Heart left ventricle (tissue), 16 donors: Measurements from ENCODE around the gene COX7A2. TPM values are rescaled to one million over a fixed set of nuclear protein-coding genes. Genes with fewer than 3 reads are reported as not detected.

Experiments
- ATAC-seq, 4 donors: fragments of 200-7000 bp; cut with Tn5 transposase; one replicate each; pipeline ENCODE4 v1.9.1; 2020 to 2022; ENCODE audit warnings: moderate library complexity in 4 of 4, mild to moderate bottlenecking in 3 of 4, moderate number of reproducible peaks in 1 of 4
- DNase-seq, 5 donors: peaks; one replicate each; pipeline ENCODE4 v3.0.0-alpha.2; 2020
- H3K27ac ChIP-seq, 12 donors: fragments of 200-600 bp; sonication (generic) in 4 of 12; one replicate each; pipeline versions ENCODE4 v1.5.0 to v1.8.0; 2016 to 2022; ENCODE audit warnings: mild to moderate bottlenecking in 2 of 12
- H3K27me3 ChIP-seq, 9 donors: fragments of 200-600 bp; sonication (generic) in 2 of 9; one replicate each; pipeline versions ENCODE4 v1.5.1 to v1.8.0; 2016 to 2022; ENCODE audit warnings: mild to moderate bottlenecking in 3 of 9
- H3K36me3 ChIP-seq, 9 donors: fragments of 200-600 bp; sonication (generic) in 2 of 9; one replicate each; pipeline versions ENCODE4 v1.5.0 to v1.8.0; 2018 to 2022; ENCODE audit warnings: mild to moderate bottlenecking in 2 of 9
- H3K4me1 ChIP-seq, 12 donors: fragments of 200-600 bp; sonication (generic) in 4 of 12; one replicate each; pipeline versions ENCODE4 v1.5.0 to v1.8.0; 2016 to 2022; ENCODE audit warnings: mild to moderate bottlenecking in 3 of 12
- H3K4me3 ChIP-seq, 12 donors: fragments of 200-600 bp; sonication (generic) in 4 of 12; one replicate each; pipeline versions ENCODE4 v1.5.0 to v1.8.0; 2017 to 2022; ENCODE audit warnings: mild to moderate bottlenecking in 9 of 12, moderate library complexity in 4 of 12
- H3K9me3 ChIP-seq, 12 donors: fragments of 200-600 bp; sonication (generic) in 4 of 12; one replicate each; pipeline versions ENCODE4 v1.5.0 to v1.8.0; 2016 to 2022; ENCODE audit warnings: mild to moderate bottlenecking in 1 of 12
- POLR2A ChIP-seq, 2 donors: fragments of 450-650 bp; IDR thresholded peaks; one replicate each; pipeline ENCODE4 v1.6.1; 2017; ENCODE audit warnings: antibody characterized with exemption in 2 of 2, mild to moderate bottlenecking in 2 of 2, moderate library complexity in 2 of 2
- WGBS, 4 donors: extraction: QIAGEN DNeasy Blood & Tissue Kit in 2 of 4; methylation state at CpG; one replicate each; pipeline versions ENCODE4 v1.1.5 to v1.1.7; 2013 to 2018; 5-methylcytosine and 5-hydroxymethylcytosine counted together
- intact Hi-C, 10 donors: fragments of 100-400 bp; cut with DNase I; formaldehyde crosslinking; loops; one replicate each; pipeline versions ENCODE4 v1.11.1 to v1.14.2; 2022
- polyA plus RNA-seq, 2 donors: library from polyadenylated mRNA; stranded (reverse); fragments of 200-250 nt; gene quantifications; one replicate each; pipeline ENCODE4 v1.2.3, GENCODE V29; 2013
- total RNA-seq, 9 donors: library from RNA; depleted of rRNA in 2 of 9; stranded (reverse); fragments of >200 nt in 2 of 9; fragmentation: NEBNext Ultra II Directional in 3 of 9; extraction: Animal tissue kit (Norgen Biotek cat#: 25700) in 3 of 9; gene quantifications; one replicate each; pipeline versions ENCODE4 v1.1.0 to v1.2.4, GENCODE V29; 2016 to 2023
- TF ChIP-seq, protein P1 (sequence below), 12 donors: fragments of 200-600 bp; sonication (generic) in 4 of 12; IDR thresholded peaks; one replicate each; pipeline versions ENCODE4 v1.5.0 to v1.8.0; 2018 to 2022; ENCODE audit warnings: antibody characterized with exemption in 12 of 12, mild to moderate bottlenecking in 5 of 12
- donor health status: ischemic (EF 13 %, LVEDD 7.1; RV severe dilation, severe dysfunction).
- donor health status: healthy with polysubstance abuse.
- donor health status: DM: no; HTN: yes; CAD: no.
- donor health status: DM: no; HTN: no; CAD: no.
- donor health status: ischemic (EF 25% LVEDD 6.9; RV normal size, moderate dysfunction).
- donor health status: ischemic (EF 25% LVEDD 5.7; RV mildly dilated, moderate dysfunction).
- donor health status: healthy.
- donor health status: DM: yes; HTN: yes; CAD: no.
- donor health status: ischemic (EF 35%, LVEDD 5.7; RV mildly dilated, moderate dysfunction).
- donor health status: nonischemic (EF 11% LVEDD 7.7; RV severe dilation, severe dysfunction).
- donor health status: DM: yes; HTN: yes; CAD: no.
- donor health status: PGD.
- donor health status: ischemic (EF 29% LVEDD 5.4; RV normal size, mild dysfunction).
- donor health status: nonischemic (EF 23%, LVEDD 6.1; RV moderate dilation, normal function).

COX7A2 gene
- total and polyA plus RNA-seq, 11 donors, result 646 to 1,466 (median 1,110) TPM

DNA sequence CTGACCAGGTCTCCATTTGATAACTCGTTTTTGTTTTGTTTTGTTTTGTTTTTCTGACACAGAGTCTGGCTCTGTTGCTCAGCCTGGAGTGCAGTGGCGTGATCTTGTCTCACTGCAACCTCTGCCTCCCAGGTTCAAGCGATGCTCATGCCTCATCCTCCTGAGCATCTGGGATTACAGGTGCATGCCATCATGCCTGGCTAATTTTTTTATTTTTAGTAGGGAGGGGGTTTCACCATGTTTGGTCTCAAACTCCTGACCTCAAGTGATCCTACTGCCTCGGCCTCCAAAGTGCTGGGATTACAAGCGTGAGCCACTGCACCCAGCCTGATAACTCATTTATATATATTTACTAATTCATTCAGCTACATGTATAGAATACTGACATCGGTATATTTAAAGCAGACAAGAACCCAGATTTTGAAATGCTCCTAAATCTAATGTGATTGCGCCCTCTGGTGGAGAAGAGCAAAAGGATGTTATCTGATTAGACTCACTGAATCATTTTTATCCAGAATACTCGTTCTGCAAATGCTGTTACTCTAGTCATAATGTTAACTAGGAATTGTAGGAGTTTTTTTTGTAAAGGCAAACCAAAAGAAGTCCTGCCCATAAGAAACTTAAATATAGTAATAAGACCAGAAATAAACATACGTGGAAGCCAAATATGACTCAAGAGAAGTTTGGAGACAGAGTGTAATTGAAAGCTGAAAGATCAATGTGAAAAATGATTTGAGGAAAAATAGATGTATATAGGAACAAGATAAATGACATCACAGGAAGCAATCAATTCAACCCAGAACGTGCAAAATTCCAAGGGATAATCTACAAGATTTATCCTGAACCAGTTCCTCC is 32.5 kb downstream of the COX7A2 start:
- intact Hi-C loops, result loop anchor here in 6 of 10 donors (5.0 to 10.0 kb wide), 8 partner anchors 1116 to 1539 kb away; no protein-coding TSS in a partner anchor
- 28 to 34% (median 30%) methylated on average over 10 of the region's 10 CpGs for WGBS, 4 donors
- Histone ChIP-seq H3K36me3 (no peaks in the 10 kb centered on the region), H3K9me3 (no peaks in the 10 kb centered on the region), H3K27ac (no peak overlapping the region), H3K27me3 (peaks cover 2 to 26% (median 15%) of the 10 kb centered on the region in 9 donors), H3K4me1 (peaks cover 0 to 43% (median 32%) of the 10 kb centered on the region in 12 donors), H3K4me3 (no peak overlapping the region)
- TF ChIP-seq, protein P1, sequence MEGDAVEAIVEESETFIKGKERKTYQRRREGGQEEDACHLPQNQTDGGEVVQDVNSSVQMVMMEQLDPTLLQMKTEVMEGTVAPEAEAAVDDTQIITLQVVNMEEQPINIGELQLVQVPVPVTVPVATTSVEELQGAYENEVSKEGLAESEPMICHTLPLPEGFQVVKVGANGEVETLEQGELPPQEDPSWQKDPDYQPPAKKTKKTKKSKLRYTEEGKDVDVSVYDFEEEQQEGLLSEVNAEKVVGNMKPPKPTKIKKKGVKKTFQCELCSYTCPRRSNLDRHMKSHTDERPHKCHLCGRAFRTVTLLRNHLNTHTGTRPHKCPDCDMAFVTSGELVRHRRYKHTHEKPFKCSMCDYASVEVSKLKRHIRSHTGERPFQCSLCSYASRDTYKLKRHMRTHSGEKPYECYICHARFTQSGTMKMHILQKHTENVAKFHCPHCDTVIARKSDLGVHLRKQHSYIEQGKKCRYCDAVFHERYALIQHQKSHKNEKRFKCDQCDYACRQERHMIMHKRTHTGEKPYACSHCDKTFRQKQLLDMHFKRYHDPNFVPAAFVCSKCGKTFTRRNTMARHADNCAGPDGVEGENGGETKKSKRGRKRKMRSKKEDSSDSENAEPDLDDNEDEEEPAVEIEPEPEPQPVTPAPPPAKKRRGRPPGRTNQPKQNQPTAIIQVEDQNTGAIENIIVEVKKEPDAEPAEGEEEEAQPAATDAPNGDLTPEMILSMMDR (IDR thresholded peaks at IDR 0.05), result peak; percentile 67 to 87 (median 81)
- TF ChIP-seq POLR2A (IDR thresholded peaks at IDR 0.05), result no peak
- no peak for ATAC-seq
- DNase-seq, result peak in 3 of 5 donors; percentile 31 to 47 (median 33)

DNA sequence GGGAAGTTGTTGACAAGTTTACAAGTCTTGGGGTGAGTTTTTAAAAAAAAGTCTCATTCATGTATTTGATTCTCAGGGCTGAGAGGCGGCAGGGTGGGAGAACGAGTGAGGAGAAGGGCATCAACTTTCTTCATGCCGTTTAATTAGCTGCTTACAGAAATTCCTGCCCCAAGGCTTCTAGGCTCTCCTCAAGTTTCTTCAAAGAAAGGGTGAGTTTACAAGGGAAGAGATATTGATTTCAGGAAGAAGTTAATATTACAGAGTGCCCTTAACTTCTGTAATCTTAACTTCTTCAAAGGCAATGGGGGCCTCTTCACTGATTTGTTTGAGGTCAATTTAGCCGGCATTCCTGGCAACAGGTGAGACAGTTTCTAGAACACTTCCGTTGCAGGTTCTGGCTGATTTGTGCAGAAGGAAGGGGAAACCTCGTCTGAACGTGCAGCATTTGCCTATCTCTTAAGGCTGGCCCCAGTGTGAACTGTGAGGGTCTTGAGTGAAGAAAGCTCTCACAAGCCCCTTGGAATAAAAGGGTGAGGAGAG is 34.3 kb downstream of the COX7A2 start:
- no peak for DNase-seq
- peaks cover 2 to 43% (median 25%) of the 10 kb centered on the region in 9 donors for H3K27me3 ChIP-seq
- WGBS, 4 donors, result 29 to 31% (median 31%) methylated on average over 7 of the region's 7 CpGs
- ATAC-seq, result no peak
- H3K4me1 ChIP-seq, result peaks cover 0 to 60% (median 34%) of the 10 kb centered on the region in 12 donors
- intact Hi-C loops, result loop anchor here (2.0 to 10.0 kb wide), 25 partner anchors 314 to 1534 kb away; no protein-coding TSS in a partner anchor
- H3K36me3 ChIP-seq, result no peaks in the 10 kb centered on the region
- TF ChIP-seq, protein P1 (IDR thresholded peaks at IDR 0.05), result no peak
- no peak for TF ChIP-seq POLR2A (IDR thresholded peaks at IDR 0.05)
- no peaks in the 10 kb centered on the region for H3K9me3 ChIP-seq
- no peak overlapping the region for H3K4me3 ChIP-seq
- peak overlapping the region in 1 of 12 donors; percentile 40 for H3K27ac ChIP-seq

DNA sequence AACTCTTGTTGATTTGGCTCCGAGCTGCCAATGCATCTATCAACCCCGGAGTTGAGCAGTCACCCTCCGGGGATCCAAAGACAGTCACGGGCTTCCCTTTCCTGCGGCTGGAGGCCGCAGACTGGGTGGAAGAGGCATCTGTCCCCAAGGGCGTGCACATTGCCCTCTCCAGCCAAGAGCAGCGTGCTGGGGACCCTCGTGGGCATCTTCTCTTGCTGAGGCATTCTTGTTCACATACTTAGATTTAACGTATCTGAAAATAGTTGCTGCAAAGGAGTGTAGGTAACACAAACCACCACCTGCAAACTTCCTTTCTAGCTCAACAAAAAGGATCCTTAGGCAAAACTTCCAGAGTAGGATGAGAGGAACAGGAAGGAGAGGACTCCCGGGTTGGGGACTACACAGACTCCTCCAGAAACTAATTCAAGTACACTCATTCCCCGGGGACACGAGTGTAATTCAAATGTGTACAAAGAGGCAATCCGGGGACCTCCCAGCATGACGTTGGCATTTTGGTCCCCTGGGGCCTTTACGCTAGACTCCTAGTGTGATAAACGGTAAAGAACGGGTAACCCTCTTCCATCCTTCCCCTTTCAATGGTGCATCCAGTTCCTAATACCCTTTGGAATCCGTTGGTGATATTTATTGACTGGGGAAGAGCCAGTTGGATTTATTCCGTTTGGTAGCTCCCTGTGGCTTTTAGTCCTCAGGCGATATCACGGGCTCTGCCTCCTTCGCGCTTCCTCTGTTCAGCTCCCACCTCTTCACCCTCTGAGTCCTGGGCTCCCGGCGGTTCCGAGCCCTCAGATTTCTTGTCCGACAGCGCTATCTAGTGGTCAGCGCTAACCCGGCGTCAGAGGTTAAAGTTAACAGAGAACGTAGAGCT is 35.1 kb downstream of the COX7A2 start:
- Histone ChIP-seq H3K27ac (peak overlapping the region in 8 of 12 donors; percentile 31 to 80 (median 56)), H3K9me3 (no peaks in the 10 kb centered on the region), H3K36me3 (no peaks in the 10 kb centered on the region), H3K4me1 (peaks cover 0 to 64% (median 33%) of the 10 kb centered on the region in 12 donors), H3K27me3 (peaks cover 2 to 50% (median 25%) of the 10 kb centered on the region in 9 donors), H3K4me3 (peak overlapping the region in 10 of 12 donors; percentile 17 to 53 (median 36))
- 4 to 12% (median 7%) methylated on average over 32 to 33 of the region's 33 CpGs for WGBS, 4 donors
- peak; percentile 81 to 87 (median 85) for DNase-seq
- ATAC-seq, result peak; percentile 62 to 82 (median 70)
- TF ChIP-seq POLR2A (IDR thresholded peaks at IDR 0.05), result no peak
- TF ChIP-seq, protein P1 (IDR thresholded peaks at IDR 0.05), result peak; percentile 78 to 95 (median 87)
- intact Hi-C loops, result loop anchor here (2.0 to 10.0 kb wide), 25 partner anchors 314 to 1534 kb away; no protein-coding TSS in a partner anchor
